Activated naive CD4-positive, alpha-beta T cell treated with anti-CD3 and anti-CD28 coated beads, Interleukin-2, amount 50 U/mL, for 16 hours (primary cell): Measurements from ENCODE around the gene GFER.
"Not testable (repeated sequence)": the region's sequence is repeated elsewhere in the genome, so short reads cannot be mapped to it uniquely, and the experiment has no call there.

Experiments
- DNase-seq: peaks from one replicate; pipeline ENCODE4 v3.0.0-alpha.2; 2020

The GFER gene

GRCh38 chr16:2008631-2009163 is 24.7 kb downstream of the GFER start:
- DNase-seq: no peak

GRCh38 chr16:2009164-2009711 is 25.2 kb downstream of the GFER start:
- peak; percentile 40 for DNase-seq

GRCh38 chr16:2009791-2010510 is 26.0 kb downstream of the GFER start, which contains the start of gene ZNF598:
Gene ZNF598 (minus strand): TSS chr16:2009821.
- DNase-seq: peak; percentile 84

GRCh38 chr16:2011726-2012125 is 27.7 kb downstream of the GFER start:
- not testable (repeated sequence) for DNase-seq

- no peak for DNase-seq
Measured at GRCh38 chr16:2013527-2013926, 29.5 kb downstream of the GFER start.

GRCh38 chr16:2015117-2015946 is 31.3 kb downstream of the GFER start:
- DNase-seq: no peak

GRCh38 chr16:2015947-2016208 is 31.9 kb downstream of the GFER start:
- DNase-seq: no peak

GRCh38 chr16:2016407-2016922 is 32.5 kb downstream of the GFER start:
- DNase-seq: no peak

- peak; percentile 46 for DNase-seq
Measured at GRCh38 chr16:2019518-2019920, 35.5 kb downstream of the GFER start, which contains the start of gene NPW. Gene NPW (plus strand): TSS chr16:2019785.

- no peak for DNase-seq
Measured at GRCh38 chr16:2019921-2020831, 36.2 kb downstream of the GFER start.

- no peak for DNase-seq
Measured at GRCh38 chr16:2022723-2023091, 38.7 kb downstream of the GFER start.

- peak; percentile 94 for DNase-seq
Measured at GRCh38 chr16:2023092-2024031, 39.4 kb downstream of the GFER start.

GRCh38 chr16:2024032-2024420 is 40.0 kb downstream of the GFER start:
- no peak for DNase-seq

GRCh38 chr16:2025251-2025650 is 41.3 kb downstream of the GFER start:
- DNase-seq: no peak

GRCh38 chr16:2025878-2026460 is 42.0 kb downstream of the GFER start:
- no peak for DNase-seq

- no peak for DNase-seq
Measured at GRCh38 chr16:2026461-2027023, 42.5 kb downstream of the GFER start, which contains the start of gene NHERF2. Gene NHERF2 (plus strand): TSS chr16:2026902. CDS start chr16:2027006, 104 bp downstream.

- no peak for DNase-seq
Measured at GRCh38 chr16:2027024-2028010, 43.3 kb downstream of the GFER start.

GRCh38 chr16:2028146-2028545 is 44.2 kb downstream of the GFER start:
- no peak for DNase-seq

GRCh38 chr16:2028620-2029220 is 44.7 kb downstream of the GFER start:
- DNase-seq: no peak
